UCSD-AML1 (cell line): ENCODE data around the gene TRPV5.
"Not testable (repeated sequence)": the region's sequence is repeated elsewhere in the genome, so short reads cannot be mapped to it uniquely, and the experiment has no call there.

Source experiments
- DNase-seq: peaks from one replicate; lab custom pipeline; 2025; ENCODE audit not compliant: unreplicated experiment; lab: John Stamatoyannopoulos, UW

Gene TRPV5

GRCh38 chr7:142933624-142934023 is at the start of gene TRPV5:
TRPV5 (minus strand) TSS chr7:142933746; CDS start chr7:142933459, 287 bp downstream.
- no peak for DNase-seq

- DNase-seq = not testable (repeated sequence)
These were observed 44.9 kb upstream of the TRPV5 start for GRCh38 chr7:142978402-142978801.

- DNase-seq = no peak
These were observed 41.1 kb upstream of the TRPV5 start for GRCh38 chr7:142974626-142975025.

DNA sequence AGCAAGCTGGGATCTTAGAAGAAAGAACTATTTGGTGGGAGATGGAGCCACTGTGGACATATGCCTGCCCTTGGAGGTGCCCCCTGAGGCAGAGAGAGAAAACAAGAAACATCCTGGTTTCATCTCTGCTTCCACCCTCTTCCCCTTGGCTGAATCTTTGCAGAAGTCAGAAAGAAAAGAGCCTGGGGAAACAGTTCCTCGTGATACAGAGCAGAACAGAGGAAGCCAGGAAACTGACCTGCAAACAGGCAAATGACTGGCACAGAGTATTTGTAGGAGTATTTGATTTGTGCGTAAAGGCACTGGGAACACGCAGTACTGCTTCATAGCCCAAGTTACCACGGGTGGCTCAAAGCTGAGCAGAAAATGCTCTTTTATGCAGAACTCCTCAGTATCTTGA is 35.6 kb upstream of the TRPV5 start:
- no peak for DNase-seq

GRCh38 chr7:142968229-142968628 is 34.7 kb upstream of the TRPV5 start:
- no peak for DNase-seq

DNA sequence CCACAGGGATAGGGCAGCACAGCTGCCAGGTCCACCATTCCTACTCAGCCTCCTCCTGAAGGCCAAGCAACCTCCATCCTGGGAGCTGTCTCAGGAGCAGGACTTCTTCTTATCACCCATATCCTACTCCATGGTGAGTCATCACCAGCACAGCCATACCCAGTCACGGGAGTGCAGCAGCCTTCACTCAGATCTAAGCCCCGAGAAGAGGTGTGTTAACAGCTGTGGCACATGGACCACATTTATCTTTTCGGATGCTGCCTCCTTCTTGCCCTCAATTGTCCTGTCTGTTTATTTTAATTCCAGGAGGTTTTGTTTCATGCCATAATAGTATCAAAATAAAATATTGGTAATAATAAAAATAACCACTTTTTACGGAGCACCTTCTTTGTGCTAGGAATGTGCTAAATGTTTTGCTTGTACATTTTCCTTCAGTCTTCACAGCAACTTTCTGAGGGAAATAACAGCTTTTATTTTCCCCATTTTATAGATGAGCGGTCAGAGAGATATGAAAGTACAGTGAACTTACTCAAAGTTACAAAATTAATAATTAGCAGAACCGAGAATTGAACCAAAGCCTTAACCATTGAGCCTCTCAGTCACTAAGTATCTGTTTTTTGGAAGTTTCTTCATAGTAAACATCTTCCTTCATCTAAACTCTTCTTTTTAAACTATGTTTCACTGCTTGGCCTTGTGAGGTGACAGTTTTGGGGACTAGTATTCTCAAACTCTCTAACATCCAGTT is 31.1 kb upstream of the TRPV5 start:
- no peak for DNase-seq

- DNase-seq = no peak
These were observed 30.4 kb upstream of the TRPV5 start for GRCh38 chr7:142963993-142964392.

GRCh38 chr7:142962991-142963390 is 29.4 kb upstream of the TRPV5 start:
- DNase-seq = no peak

DNA sequence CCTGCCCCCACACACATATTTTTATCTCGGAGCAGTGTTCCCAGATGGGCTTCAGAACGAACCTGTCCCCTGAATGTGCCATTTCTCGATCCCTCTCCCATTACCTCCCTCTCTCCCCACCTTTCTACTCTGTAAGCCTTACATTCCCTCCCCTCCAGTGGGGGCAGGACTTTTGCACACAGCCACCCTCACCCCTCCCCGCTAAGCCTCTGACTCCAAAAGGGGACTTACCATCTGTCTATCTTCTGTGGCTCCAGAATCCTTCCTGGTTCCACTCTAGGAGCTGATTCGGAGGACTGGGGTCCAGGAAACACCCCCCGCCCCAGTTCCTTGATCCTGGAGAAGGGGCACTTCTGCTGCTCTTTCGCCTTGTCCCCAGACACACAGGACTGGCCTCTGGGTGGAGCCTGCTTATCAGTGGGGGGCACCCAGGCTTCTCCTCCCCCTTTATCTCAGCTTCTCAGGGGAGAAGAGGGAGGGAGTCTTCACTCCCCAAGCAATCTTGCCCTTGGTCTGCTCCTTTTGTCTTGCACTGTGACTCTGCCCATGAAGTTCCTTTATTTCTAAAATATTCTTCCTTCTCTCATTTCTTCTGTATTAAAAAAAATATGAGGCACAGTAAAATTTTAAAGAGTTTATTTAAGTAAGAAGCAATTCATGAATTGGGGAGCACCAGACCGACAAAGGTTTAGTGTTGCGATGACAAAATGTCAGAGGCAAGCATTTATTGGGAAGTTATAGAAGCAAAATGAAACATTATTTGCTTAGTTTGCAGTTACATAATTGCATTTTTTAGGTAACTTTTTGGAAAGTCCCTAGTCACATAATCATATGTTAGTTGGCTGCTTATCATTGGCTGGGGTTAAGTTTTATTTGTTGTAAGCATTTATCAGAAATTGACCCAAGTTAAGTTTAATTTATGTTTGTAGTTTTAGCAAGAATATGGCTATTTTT is 28.7 kb upstream of the TRPV5 start, which contains the start of gene KEL:
Gene KEL, minus strand, starts transcription at position 391 of the 954 bp plus-strand sequence. Its CDS starts 157 bp downstream, at position 234.
- no peak for DNase-seq

DNA sequence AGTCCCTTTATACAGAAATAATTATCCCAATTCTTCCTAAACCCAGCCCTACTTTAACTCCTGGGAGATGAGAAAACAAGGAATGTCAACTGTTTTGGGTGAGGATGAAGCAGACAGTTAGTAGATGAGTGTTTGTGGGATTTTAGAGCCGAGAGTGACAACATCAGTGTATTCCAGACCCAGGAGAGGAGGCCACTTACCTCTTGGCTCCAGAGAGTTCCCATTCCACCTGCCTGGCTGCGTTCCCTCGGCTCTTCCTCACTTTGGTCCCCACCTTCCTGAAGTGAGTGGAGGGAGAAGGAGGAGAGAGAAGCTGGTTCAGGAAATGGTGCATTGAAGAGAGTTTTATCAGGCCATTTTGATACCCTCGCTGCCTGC is 28.0 kb upstream of the TRPV5 start:
- no peak for DNase-seq

- no peak for DNase-seq
These were observed 27.5 kb upstream of the TRPV5 start for GRCh38 chr7:142960955-142961512.

DNA sequence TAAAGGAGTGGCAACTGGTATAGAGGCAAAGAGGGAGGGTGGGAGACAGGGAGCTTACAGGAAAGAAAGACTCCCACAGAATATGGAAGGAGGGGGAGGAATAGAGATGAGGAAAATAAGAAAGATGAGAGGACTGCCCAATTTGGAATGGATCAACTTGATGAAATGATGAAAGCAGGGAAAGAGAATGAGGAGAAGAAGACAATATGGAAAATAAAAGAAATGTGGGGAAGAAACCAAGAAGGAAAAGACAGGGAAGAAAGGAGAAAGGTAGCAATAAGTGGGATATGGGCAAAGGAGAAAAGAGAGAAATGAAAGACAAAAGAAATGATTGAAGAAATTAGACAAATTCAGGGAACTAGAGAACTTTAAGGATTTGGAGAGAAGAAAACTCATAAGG is 25.7 kb upstream of the TRPV5 start:
- DNase-seq = no peak

DNA sequence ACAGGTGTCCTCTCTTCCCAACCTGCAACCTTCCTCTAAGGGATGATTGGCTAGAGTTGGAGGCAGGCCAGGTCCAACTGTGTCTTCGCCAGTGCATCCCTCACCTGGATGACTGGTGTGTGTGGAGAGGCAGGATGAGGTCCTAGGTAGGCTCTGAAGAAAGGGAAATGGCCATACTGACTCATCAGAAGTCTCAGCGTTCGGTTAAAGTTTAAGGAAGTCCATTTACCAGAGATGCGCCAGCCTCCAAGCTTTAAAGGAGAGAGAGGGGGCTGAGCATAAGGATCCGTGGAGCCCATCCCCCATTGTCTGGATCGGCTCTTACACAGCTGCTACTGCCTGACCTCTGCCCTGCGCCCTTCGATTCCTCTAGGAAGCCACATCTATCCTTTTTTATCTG is 24.2 kb upstream of the TRPV5 start:
- no peak for DNase-seq

- no peak for DNase-seq
These were observed 23.5 kb upstream of the TRPV5 start for GRCh38 chr7:142956951-142957623.

- no peak for DNase-seq
These were observed 21.2 kb upstream of the TRPV5 start for GRCh38 chr7:142954680-142955268.

DNA sequence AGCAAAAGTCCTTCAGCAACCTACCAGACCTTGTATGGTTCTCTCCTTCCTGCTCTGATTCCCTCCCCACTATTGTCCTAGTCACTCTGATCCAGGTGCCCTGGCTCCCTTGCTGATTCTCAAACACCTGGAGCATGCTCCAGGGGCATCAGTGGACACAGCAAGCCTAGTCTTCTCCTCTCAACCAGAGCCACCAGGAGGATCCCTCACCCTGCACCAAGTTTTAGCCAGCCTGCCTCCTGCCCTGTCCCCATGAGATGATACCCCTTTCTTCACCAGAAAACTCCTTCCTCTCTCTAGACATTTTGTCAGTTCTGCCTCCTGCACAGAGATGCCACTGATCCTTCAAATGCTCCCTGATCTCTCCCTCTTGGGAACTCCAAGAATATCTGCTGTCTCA is 16.7 kb upstream of the TRPV5 start:
- no peak for DNase-seq

- DNase-seq = no peak
These were observed 15.1 kb upstream of the TRPV5 start for GRCh38 chr7:142948603-142949002.

DNA sequence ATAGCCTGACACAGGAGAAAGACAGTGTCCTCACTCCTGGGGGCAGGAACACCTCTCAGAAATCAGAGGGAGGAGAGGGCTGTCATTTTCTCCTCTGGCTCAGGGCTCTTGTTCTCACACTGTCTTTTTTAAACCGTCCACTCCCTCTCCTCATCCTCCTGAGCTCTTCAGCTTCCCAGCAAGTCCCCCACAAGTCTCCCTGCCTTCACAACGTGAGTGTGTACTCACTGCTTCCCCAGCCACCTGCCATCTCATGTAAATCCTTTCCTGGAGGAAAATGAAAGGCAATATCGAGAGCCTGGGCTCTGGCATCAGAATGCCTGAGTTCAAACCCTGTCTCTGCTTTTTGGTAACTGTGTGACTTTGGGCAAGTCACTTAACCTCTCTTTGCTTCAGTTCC is 11.5 kb upstream of the TRPV5 start:
- DNase-seq = no peak

DNA sequence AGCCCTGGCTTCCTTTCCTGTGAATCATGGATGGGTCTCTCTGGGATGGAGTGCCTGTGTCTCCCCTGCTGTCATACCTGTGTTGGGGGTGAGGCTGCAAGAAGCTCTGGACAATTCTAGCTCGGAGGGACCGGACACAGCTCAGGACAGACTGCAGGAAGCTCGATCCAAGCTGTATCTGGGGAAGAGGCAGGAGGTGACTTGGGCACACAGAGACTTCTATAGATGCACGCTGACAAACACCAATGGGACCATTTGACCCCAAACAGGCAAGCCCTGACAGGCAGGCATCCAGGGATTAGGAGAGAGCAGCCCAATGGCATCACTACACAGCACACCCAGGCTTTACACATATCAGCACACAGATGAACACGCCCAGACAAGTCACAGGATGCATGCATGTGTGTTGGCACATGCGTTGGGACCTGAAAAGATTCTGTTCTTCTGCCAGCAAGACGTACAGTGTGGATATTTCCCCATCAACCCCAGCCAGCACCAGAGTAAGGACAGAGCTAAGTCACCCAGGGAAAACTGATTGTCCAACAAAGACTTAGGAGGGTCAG is 10.2 kb upstream of the TRPV5 start:
- no peak for DNase-seq

DNA sequence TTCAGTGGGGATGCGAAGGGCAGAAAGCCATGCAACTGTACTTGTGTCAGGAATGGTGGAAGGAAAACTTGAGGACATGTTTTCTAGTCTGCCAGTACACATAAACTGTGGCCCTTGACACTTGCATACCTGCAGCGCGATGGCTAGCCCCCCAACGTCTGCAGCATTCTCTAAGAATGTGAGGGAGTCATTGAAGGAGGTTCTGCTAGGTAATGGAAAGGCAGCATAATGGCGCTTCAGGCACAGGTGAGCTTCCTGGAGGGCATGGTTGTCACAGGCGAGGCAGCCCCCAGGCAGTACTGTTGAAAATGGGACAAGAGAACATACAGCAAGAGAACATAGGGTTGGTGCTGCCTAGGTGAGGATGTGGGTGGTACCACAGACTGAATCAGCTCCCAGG is 9.2 kb upstream of the TRPV5 start:
- DNase-seq = no peak
